Immature natural killer cell (primary cell): Measurements from ENCODE around the gene OR4S2. TPM values are rescaled to one million over a fixed set of nuclear protein-coding genes. Genes with fewer than 3 reads are reported as not detected.

Experiments used
- DNase-seq, 3 donors: peaks; one replicate each; pipeline ENCODE4 v3.0.0; 2022; ENCODE audit warnings: mixed read lengths in 1 of 3
- H3K27ac Mint-ChIP-seq, 6 donors: one replicate each; pipeline ENCODE4 v1.8.0; 2020; ENCODE audit warnings: mixed read lengths in 6 of 6, mild to moderate bottlenecking in 5 of 6, inconsistent platforms in 4 of 6, moderate library complexity in 3 of 6
- H3K27me3 Mint-ChIP-seq, 3 donors: one replicate each; pipeline ENCODE4 v1.8.0; 2020 to 2021; ENCODE audit warnings: low read depth in 3 of 3, mild to moderate bottlenecking in 3 of 3, mixed read lengths in 3 of 3, moderate library complexity in 3 of 3, inconsistent platforms in 1 of 3
- H3K36me3 Mint-ChIP-seq, 3 donors: one replicate each; pipeline ENCODE4 v1.8.0; 2020; ENCODE audit warnings: mixed read lengths in 3 of 3, inconsistent platforms in 2 of 3, mild to moderate bottlenecking in 2 of 3
- H3K4me1 Mint-ChIP-seq, 2 donors: one replicate each; pipeline ENCODE4 v1.8.0; 2020; ENCODE audit warnings: inconsistent platforms in 2 of 2, mild to moderate bottlenecking in 2 of 2, mixed read lengths in 2 of 2, moderate library complexity in 1 of 2
- H3K4me3 Mint-ChIP-seq, 5 donors: one replicate each; pipeline ENCODE4 v1.8.0; 2020; ENCODE audit warnings: mild to moderate bottlenecking in 5 of 5, mixed read lengths in 5 of 5, inconsistent platforms in 3 of 5, moderate library complexity in 3 of 5
- H3K9me3 Mint-ChIP-seq, 6 donors: one replicate each; pipeline ENCODE4 v1.8.0; 2020; ENCODE audit warnings: mild to moderate bottlenecking in 6 of 6, mixed read lengths in 6 of 6, inconsistent platforms in 4 of 6, moderate library complexity in 3 of 6
- polyA plus RNA-seq, 3 donors: library from polyadenylated mRNA; unstranded; fragments of 300-500 nt; fragmentation: Illumina TruSeq; gene quantifications; one replicate each; pipeline ENCODE4 v1.2.3, GENCODE V29; 2021

OR4S2 gene
- not detected for polyA plus RNA-seq

- Mint-ChIP-seq H3K9me3 (peaks cover 0 to 51% (median 12%) of the 10 kb centered on the region in 6 donors), H3K4me1 (no peaks in the 10 kb centered on the region), H3K36me3 (no peaks in the 10 kb centered on the region), H3K4me3 (no peak within 1 kb of the TSS), H3K27me3 (no peaks in the 10 kb centered on the region), H3K27ac (no peak within 1 kb of the TSS)
- no peak for DNase-seq
Measured at GRCh38 chr11:55648027-55648426, at the start of gene OR4S2. OR4S2 (plus strand) TSS chr11:55648327; CDS start chr11:55650904, 2,577 bp downstream.

- Mint-ChIP-seq H3K4me1 (no peaks in the 10 kb centered on the region), H3K9me3 (peaks cover 0 to 42% (median 8%) of the 10 kb centered on the region in 6 donors), H3K36me3 (no peaks in the 10 kb centered on the region), H3K27me3 (no peaks in the 10 kb centered on the region), H3K4me3 (no peak within 1 kb of the TSS), H3K27ac (no peak within 1 kb of the TSS)
- no peak for DNase-seq
Measured at GRCh38 chr11:55607545-55607944, 40.6 kb upstream of the OR4S2 start, which contains the start of gene OR4C11. OR4C11 (minus strand) TSS chr11:55607645; CDS start chr11:55604373, 3,272 bp downstream.

GRCh38 chr11:55624531-55624930, 23.6 kb upstream of the OR4S2 start:
- H3K4me3 Mint-ChIP-seq: no peak overlapping the region
- DNase-seq: no peak
- H3K4me1 Mint-ChIP-seq: no peaks in the 10 kb centered on the region
- peaks cover 0 to 4% (median 0%) of the 10 kb centered on the region in 3 donors for H3K36me3 Mint-ChIP-seq
- H3K27me3 Mint-ChIP-seq: peaks cover 0 to 3% (median 0%) of the 10 kb centered on the region in 3 donors
- peaks cover 18 to 71% (median 38%) of the 10 kb centered on the region in 6 donors for H3K9me3 Mint-ChIP-seq
- no peak overlapping the region for H3K27ac Mint-ChIP-seq

GRCh38 chr11:55634813-55635212, 13.3 kb upstream of the OR4S2 start, which contains the start of gene OR4P4:
OR4P4 (plus strand) TSS chr11:55635113.
- no peak for DNase-seq
- Mint-ChIP-seq H3K4me3 (no peak within 1 kb of the TSS), H3K36me3 (no peaks in the 10 kb centered on the region), H3K9me3 (peaks cover 6 to 40% (median 19%) of the 10 kb centered on the region in 6 donors), H3K27ac (no peak within 1 kb of the TSS), H3K4me1 (no peaks in the 10 kb centered on the region), H3K27me3 (no peaks in the 10 kb centered on the region)

- Mint-ChIP-seq H3K9me3 (peaks cover 4 to 43% (median 13%) of the 10 kb centered on the region in 6 donors), H3K4me3 (no peak overlapping the region), H3K4me1 (no peaks in the 10 kb centered on the region), H3K36me3 (no peaks in the 10 kb centered on the region), H3K27me3 (no peaks in the 10 kb centered on the region), H3K27ac (no peak overlapping the region)
- DNase-seq: no peak
Measured at GRCh38 chr11:55652560-55652959, 4.4 kb downstream of the OR4S2 start.

- no peaks in the 10 kb centered on the region for H3K36me3 Mint-ChIP-seq
- H3K4me3 Mint-ChIP-seq: no peak overlapping the region
- H3K9me3 Mint-ChIP-seq: peaks cover 4 to 41% (median 14%) of the 10 kb centered on the region in 6 donors
- no peaks in the 10 kb centered on the region for H3K27me3 Mint-ChIP-seq
- no peak overlapping the region for H3K27ac Mint-ChIP-seq
- DNase-seq: no peak
- H3K4me1 Mint-ChIP-seq: no peaks in the 10 kb centered on the region
Measured at GRCh38 chr11:55655096-55655495, 7.0 kb downstream of the OR4S2 start.

GRCh38 chr11:55658031-55658573, 10.0 kb downstream of the OR4S2 start:
- Mint-ChIP-seq H3K36me3 (no peaks in the 10 kb centered on the region), H3K4me1 (no peaks in the 10 kb centered on the region)

GRCh38 chr11:55658608-55659007, 10.5 kb downstream of the OR4S2 start:
- Mint-ChIP-seq H3K36me3 (no peaks in the 10 kb centered on the region), H3K4me1 (no peaks in the 10 kb centered on the region), H3K9me3 (peaks cover 4 to 36% (median 14%) of the 10 kb centered on the region in 6 donors), H3K27ac (no peak overlapping the region), H3K27me3 (no peaks in the 10 kb centered on the region), H3K4me3 (no peak overlapping the region)
- DNase-seq: no peak

More at GRCh38 chr11:55658031-55658573, 10.0 kb downstream of the OR4S2 start:
- no peak overlapping the region for H3K27ac Mint-ChIP-seq
- H3K4me3 Mint-ChIP-seq: no peak overlapping the region
- no peak for DNase-seq
- H3K9me3 Mint-ChIP-seq: peaks cover 4 to 41% (median 13%) of the 10 kb centered on the region in 6 donors
- H3K27me3 Mint-ChIP-seq: no peaks in the 10 kb centered on the region

GRCh38 chr11:55661901-55662300, 13.8 kb downstream of the OR4S2 start, which contains the start of gene OR4C6:
OR4C6 (plus strand) TSS chr11:55662201; CDS start chr11:55665167, 2,966 bp downstream.
- Mint-ChIP-seq H3K4me1 (no peaks in the 10 kb centered on the region), H3K4me3 (no peak within 1 kb of the TSS), H3K27me3 (peaks cover 0 to 1% (median 0%) of the 10 kb centered on the region in 3 donors), H3K27ac (no peak within 1 kb of the TSS), H3K9me3 (peaks cover 0 to 41% (median 20%) of the 10 kb centered on the region in 6 donors), H3K36me3 (peaks cover 0 to 3% (median 0%) of the 10 kb centered on the region in 3 donors)
- DNase-seq: no peak

- no peak overlapping the region for H3K4me3 Mint-ChIP-seq
- H3K27ac Mint-ChIP-seq: no peak overlapping the region
- H3K4me1 Mint-ChIP-seq: no peaks in the 10 kb centered on the region
- H3K9me3 Mint-ChIP-seq: peaks cover 4 to 26% (median 13%) of the 10 kb centered on the region in 6 donors
- DNase-seq: no peak
- peaks cover 0 to 1% (median 0%) of the 10 kb centered on the region in 3 donors for H3K27me3 Mint-ChIP-seq
- peaks cover 0 to 3% (median 0%) of the 10 kb centered on the region in 3 donors for H3K36me3 Mint-ChIP-seq
Measured at GRCh38 chr11:55669376-55669775, 21.2 kb downstream of the OR4S2 start.

- Mint-ChIP-seq H3K4me1 (no peaks in the 10 kb centered on the region), H3K27ac (no peak overlapping the region), H3K4me3 (no peak overlapping the region), H3K9me3 (peaks cover 0 to 29% (median 10%) of the 10 kb centered on the region in 6 donors), H3K36me3 (no peaks in the 10 kb centered on the region), H3K27me3 (no peaks in the 10 kb centered on the region)
- DNase-seq: no peak
Measured at GRCh38 chr11:55673860-55674259, 25.7 kb downstream of the OR4S2 start.

- H3K27me3 Mint-ChIP-seq: no peaks in the 10 kb centered on the region
- H3K4me1 Mint-ChIP-seq: no peaks in the 10 kb centered on the region
- DNase-seq: no peak
- peaks cover 9 to 40% (median 27%) of the 10 kb centered on the region in 6 donors for H3K9me3 Mint-ChIP-seq
- no peak overlapping the region for H3K27ac Mint-ChIP-seq
- peaks cover 0 to 4% (median 0%) of the 10 kb centered on the region in 3 donors for H3K36me3 Mint-ChIP-seq
- H3K4me3 Mint-ChIP-seq: no peak overlapping the region
Measured at GRCh38 chr11:55697817-55698216, 49.7 kb downstream of the OR4S2 start.

GRCh38 chr11:55701429-55701828, 53.3 kb downstream of the OR4S2 start:
- no peaks in the 10 kb centered on the region for H3K27me3 Mint-ChIP-seq
- no peak overlapping the region for H3K4me3 Mint-ChIP-seq
- H3K9me3 Mint-ChIP-seq: peaks cover 1 to 47% (median 22%) of the 10 kb centered on the region in 6 donors
- peaks cover 0 to 4% (median 0%) of the 10 kb centered on the region in 3 donors for H3K36me3 Mint-ChIP-seq
- DNase-seq: no peak
- H3K27ac Mint-ChIP-seq: no peak overlapping the region
- no peaks in the 10 kb centered on the region for H3K4me1 Mint-ChIP-seq
